ENCODE results near the gene TRMT1.
"Not testable (repeated sequence)": the region's sequence is repeated elsewhere in the genome, so short reads cannot be mapped to it uniquely, and the experiment has no call there.

The TRMT1 gene

DNA sequence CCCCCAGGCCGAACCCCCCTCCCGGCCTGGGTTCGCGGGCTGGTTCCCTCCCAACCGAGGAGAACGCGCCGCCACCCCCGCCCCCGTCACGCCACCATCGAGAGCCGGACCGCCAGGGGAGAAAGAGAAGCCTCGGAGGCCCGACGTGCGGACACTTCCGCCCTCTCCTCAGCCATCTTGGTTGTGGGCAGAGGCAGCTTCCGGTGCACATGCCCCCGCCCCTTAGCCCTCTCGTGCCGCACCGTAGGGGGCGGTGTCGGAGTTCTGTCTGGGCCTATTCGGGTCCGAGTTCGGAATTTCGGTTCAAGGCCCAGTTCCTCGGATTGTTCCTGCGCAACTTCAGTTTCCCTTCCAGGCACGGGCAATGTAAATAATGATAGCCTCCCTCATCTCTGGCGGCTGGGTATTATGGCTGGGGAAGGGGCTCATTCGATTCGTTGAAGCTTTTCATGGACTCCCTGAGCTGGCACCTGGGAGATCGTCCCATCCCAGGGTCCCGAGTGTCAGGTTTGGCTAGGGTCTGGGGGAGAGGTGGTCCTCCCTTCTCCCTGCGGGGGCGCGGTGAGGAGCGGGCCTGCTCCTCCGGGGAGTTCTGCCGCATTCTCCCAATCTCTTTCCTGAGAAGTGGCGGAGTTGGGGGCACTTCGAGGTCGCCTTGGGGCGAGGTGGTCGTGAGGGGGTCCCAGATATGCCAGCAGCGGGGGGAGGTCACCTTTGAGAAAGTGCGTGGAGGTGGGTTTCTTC is 33.8 kb upstream of the TRMT1 start, which contains the start of the genes IER2 and STX10:
Gene IER2, plus strand, starts transcription at position 225 of the 744 bp plus-strand sequence. CDS start 2,776 bp downstream, outside the sequence.
Gene STX10, minus strand, starts transcription at position 189 of the 744 bp plus-strand sequence. CDS start 202 bp downstream, outside the sequence.
- peak; percentile 96 for DNase-seq

GRCh38 chr19:13149628-13150186 is 33.2 kb upstream of the TRMT1 start:
- peak; percentile 78 for DNase-seq

GRCh38 chr19:13149173-13149627 is 32.7 kb upstream of the TRMT1 start:
- not testable (repeated sequence) for DNase-seq

GRCh38 chr19:13146763-13147563 is 30.4 kb upstream of the TRMT1 start:
- DNase-seq, result no peak

DNA sequence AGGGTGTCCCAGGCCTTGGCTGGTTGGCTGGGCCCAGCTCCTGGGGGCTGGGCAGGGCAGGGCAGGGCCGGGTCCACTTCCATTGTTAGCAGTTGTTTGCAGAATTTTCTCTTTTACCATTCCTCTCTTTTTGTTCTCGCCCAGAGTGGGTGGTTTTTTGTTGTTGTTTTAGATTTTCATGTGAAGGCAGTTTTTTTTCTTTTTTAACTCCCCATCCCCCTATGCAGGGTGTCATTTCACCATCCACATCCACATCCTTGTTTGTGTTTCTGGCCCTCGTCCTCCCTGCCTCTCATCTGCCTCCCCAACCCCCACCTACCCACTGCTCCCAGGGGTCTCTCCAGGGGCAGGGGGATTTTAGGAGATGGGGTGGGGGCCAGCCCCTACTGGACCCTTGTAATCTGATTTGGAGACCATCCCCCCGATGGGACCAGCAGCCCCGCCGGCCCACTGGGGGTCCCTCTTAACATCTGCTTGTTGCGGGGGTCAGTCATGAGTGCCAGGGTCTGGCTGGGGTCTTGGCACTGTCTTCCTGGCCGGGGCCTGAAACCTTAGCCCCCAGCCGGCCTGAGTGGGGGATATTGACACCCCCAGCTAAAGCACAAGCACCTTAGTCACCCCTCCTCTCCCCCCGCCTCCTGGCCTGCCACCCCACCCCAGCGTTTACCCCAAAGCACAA is 23.2 kb upstream of the TRMT1 start:
- no peak for DNase-seq

DNA sequence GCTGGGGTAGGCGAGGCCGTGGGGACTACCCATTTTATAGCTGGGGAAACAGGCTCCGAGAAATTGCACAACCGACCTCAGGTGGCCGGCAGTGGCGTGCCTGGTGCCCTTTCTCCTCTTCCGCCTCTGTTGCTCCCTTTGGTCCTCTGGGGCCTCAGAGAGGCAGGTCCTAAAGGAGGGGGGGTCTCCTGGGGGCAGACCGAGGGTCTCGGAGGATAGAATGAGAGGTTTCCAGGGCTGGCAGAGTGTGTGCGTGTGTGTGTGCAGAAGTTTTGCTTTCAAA is 22.3 kb upstream of the TRMT1 start:
- DNase-seq, result no peak

- DNase-seq, result peak; percentile 38
These were observed 21.8 kb upstream of the TRMT1 start for GRCh38 chr19:13138171-13138915.

DNA sequence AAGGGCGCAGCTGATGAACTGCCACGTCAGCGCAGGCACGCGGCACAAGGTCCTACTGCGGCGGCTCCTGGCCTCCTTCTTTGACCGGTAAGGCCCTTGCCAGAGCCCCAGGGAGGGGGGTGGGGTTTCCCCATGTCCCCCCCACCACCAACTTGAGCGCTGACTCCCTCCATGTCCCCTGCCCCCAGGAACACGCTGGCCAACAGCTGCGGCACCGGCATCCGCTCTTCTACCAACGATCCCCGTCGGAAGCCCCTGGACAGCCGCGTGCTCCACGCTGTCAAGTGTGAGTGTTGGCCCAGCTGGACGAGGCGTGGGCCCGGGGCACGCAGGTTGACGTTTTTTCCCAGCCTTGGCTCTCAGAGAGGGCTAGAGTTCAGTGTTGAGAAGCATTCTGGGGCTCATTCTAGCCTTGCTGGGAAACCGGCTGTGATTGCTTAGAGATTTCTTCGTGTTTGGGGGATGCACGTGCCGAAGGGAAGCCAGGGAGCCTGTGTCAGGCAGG is 20.8 kb upstream of the TRMT1 start:
- DNase-seq, result no peak

GRCh38 chr19:13135068-13136062 is 18.8 kb upstream of the TRMT1 start:
- no peak for DNase-seq

- no peak for DNase-seq
These were observed 18.1 kb upstream of the TRMT1 start for GRCh38 chr19:13134626-13135025.

- DNase-seq, result no peak
These were observed 16.8 kb upstream of the TRMT1 start for GRCh38 chr19:13133241-13133870.

- DNase-seq, result no peak
These were observed 16.1 kb upstream of the TRMT1 start for GRCh38 chr19:13132471-13133180.

DNA sequence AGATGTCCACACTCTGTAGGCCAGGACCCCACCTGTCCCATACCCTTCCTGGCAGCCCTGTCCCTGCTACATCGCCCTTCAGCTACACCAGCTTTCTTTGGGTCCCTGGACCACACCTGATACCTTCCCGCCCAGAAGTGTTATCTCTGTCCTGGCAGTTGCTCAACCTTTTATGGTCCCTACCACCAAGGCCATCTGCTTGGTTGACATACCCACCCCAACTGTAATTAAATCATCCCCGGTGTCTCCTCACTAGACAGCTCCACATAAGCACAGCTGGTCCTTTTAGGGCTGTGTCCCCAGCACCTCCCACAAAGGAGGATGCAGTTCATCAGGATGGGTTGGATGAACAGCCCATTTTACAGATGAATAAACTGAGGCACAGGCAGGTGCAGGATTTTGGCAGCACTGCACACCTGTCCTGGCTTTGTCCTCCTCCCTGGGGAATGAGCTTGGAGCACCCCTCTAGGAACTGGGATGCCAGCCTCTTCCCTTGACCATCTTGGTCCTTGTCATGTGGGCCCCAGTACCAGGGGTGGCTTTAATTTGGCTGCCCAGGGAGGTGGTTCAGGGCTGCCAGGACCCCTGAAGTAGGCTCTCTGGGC is 14.4 kb upstream of the TRMT1 start:
- peak; percentile 40 for DNase-seq

DNA sequence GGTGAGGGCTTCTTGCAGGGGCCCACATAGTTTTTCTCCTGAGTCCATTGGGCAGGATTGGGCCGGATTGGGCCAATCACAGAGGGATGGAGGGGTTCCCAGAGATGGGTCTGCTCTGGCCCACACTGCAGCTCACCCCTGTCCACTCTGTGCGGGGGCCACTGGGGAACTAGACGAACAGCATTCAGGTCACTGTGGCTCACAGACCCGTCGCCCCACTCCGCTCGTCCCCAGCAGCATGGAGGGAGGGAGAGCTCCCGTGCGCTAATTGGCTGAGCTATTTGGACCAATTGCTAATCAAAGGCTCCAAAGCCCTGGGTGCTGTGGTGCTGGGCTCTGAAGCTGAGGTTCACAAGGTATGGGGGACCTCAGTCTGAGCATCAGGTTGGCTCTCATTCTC is 12.8 kb upstream of the TRMT1 start:
- no peak for DNase-seq

DNA sequence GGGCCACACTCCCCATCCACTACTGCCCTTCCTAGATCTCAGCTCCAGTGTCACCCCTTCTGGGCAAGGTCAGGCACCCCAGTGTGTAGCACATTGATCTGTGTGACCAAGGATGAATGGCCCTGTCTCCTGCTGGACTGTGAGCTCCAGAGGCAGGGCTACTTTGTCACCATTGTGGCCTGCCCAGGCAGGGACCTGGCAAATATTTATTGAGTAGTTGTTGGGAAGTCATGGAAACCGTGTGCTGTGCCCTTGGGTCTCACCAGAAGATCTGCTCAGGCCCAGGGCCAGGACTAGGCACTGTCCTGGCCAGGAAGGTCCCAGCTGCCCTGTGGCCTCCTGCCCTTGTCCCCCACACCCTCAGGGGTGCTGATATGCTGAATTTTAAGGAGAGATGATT is 12.0 kb upstream of the TRMT1 start:
- peak; percentile 44 for DNase-seq

DNA sequence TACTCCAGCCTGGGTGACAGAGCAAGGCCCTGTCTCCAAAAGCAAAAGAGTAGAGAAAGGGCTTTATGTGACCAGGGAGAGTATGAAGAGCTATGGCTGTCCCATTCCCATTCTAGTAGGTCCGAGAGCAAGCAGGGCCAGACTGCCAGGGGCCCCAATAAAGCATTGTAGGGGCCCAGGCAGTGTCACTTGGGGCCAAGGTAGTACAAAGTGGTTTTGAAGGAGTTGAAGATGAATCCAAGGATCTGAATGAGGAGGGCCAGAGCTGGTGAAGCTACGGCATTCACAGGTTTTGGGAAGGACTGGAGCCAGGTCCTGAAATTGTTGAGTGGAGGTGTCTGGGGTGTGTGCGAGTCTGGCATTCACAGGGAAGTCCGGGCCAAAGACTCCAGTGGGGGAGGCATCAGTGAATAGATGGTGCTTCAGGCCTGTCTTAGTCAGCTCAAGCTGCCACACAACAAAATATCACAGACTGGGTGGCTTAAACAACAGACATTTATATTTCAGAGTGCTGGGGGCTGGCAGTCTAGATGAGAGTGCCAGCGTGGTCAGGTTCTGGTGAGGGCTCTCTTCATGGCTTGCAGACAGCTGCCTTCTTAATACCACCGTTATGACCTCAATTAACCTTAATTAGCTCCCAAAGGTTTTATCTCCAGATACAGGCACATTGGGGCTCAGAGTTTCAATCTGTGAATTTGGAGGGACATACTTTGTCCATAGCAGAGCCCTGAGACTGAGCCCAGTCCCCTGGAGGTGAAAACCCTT is 11.5 kb upstream of the TRMT1 start:
- no peak for DNase-seq

DNA sequence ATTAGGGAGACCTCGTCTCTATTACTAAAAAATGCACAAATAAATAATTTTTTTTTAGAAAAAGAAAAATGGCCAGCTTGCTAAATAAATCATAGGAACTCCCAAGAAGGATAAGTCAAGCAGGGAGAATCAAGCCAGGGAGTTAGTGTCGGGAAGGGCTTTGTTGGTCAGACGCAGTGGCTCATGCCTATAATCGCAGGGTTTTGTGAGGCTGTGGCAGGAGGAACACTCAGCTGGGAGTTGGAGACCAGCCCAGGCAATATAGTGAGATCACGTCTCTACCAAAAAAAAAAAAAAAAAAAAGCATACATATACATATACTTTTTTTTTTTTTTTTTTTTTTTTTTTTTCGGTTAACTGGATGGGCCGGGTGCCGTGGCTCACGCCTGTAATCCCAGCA is 10.5 kb upstream of the TRMT1 start:
- no peak for DNase-seq

Data from islet precursor cell (in vitro differentiated cells).